GM21515 (cell line): ENCODE measurements around the gene FURIN.
A peak's percentile ranks its signal among the peaks of the same experiment; 100 is the strongest.
"Not testable (repeated sequence)": the region's sequence is repeated elsewhere in the genome, so short reads cannot be mapped to it uniquely, and the experiment has no call there.

Experiments
- ATAC-seq: cut with Tn5 transposase; IDR thresholded peaks from one replicate; pipeline ENCODE4 v1.9.1; 2021; ENCODE audit not compliant: unreplicated experiment

Gene FURIN

DNA sequence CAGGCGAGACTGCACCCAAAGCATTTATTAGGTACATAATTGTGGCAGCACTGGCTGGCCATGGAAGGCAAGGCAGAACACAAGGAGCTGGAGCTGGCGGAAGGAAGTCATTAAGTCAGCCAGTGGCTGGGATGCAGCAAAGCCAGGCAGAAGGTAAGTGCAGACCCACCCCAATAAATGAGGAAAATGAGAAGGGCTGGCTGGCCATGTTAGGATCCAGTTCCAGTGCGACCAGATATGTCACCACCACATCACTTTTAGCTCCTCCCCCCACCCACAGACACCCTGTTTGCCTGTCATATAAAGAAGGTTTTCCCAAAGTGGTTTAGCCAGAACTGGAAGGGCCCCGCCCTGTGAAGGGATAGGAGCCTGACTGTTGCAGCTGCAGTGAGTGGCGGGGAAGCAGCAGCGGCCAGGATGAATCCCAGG lies at the start of gene FURIN:
Gene FURIN (plus strand): TSS at position 328 of the 429 bp plus-strand sequence. CDS start 7,153 bp downstream, outside the sequence.
- ATAC-seq = no peak

DNA sequence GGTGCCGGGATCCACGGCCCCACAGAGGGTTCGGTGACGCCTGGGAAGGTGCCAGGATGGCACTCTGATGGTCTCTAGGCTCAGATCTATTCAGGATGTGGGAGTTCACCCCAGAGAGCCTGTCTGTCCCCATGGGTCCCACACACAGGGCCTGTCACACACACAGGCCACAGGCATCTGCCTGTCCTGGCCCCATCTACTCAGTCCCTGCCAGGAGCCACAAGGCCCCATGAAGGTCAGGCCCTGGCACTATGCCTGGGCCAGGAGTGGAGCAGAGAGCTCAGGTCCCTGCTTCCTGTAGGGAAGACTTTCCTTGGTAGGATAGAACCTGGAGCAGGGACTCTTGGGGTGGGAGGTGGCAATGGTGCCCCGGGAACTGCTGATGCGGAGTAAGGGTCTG lies 49.0 kb upstream of the FURIN start:
- ATAC-seq = no peak

DNA sequence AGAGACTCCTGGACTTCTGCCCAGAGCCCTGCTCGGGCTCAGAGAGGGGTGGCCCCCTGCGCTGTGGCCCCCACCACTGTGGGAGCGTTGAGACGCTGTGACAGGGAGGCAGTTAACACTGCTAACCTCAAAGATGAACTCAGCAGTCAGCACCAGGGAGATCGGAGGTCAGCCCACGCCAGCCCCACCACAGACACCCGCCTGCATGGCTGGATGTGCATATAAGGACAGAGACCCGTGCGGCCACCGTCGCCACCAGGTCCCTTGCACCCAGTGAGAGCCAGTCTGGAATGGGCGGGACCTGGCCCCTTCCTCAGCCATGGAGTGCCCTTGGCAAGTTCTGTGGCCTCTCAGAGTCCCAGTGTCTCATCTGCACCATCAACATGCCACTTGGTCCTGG lies 48.5 kb upstream of the FURIN start:
- no peak for ATAC-seq

DNA sequence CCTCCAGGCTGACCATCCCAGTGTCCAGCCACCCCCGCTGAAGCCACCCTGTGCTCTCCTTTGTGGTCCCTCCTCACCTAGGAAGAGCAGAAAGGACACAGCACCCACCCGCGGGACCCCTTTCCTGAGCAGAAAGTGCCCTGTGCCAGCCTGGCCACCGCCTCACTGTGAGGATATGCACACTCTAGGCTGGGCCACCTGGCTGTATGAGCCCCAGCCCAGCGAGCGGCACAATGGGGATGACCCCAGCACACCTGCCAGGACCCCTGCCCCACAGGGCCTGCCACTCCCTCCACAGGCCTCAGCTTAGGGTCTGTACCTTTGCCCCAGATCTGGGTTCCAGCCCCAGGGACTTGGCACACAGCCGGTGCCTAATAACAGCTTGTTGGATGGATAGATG lies 47.9 kb upstream of the FURIN start:
- ATAC-seq = no peak

DNA sequence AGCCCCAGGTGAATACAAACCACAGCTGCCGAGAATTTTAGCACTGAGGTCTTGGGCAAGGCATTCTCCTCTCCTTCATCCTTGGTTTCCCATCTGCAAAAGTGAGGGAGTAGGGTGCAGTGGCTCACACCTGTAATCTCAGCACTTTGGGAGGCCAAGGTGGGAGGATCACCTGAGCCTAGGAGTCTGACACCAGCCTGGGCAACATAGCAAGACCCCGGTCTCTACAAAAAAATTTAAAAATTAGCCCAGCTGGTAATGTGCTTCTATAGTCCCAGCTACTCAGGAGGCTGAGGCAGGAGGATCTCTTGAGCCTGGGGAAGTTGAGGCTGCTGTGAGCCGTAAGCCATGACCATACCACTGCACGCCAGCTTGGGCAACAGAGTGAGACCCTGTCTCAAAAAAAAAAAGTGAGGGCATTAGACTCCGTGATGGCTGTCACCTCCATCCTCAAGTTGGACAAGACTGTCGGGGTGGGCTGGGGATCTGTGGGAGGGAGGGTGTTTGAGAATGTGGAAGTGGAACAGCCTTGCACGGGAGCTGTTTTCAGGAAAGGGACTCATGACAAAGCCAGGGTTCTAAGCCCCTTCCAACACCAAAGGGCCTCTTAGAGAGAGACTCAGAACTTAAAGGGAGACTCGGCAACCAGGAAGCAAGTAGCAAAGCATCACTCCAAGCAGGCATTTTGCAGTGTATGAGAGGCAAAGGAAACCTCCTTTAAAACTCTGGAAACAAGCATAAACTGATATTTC lies 46.0 kb upstream of the FURIN start:
- ATAC-seq = no peak

DNA sequence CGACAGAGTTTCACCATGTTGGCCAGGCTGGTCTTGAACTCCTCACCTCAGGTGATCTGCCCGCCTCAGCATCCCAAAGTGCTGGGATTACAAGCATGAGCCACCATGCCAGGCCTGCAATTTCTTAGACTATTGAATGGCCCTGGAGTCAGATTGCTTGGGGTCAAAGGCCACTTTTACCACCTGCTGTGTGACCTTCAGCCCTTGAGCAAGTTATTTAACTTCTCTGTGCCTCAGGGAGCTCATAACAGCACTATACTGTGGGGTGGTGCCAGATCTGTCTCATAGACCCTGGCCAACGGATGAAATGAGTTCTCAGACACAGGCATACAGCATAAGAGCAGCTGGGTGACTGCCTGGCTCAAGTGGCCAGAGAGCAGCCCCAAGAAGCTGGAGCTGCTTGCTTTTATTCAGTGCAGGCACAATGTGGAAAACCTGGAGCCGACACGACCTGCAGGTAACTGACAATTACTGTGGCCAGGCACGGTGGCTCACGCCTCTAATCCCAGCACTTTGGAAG lies 44.9 kb upstream of the FURIN start:
- no peak for ATAC-seq

DNA sequence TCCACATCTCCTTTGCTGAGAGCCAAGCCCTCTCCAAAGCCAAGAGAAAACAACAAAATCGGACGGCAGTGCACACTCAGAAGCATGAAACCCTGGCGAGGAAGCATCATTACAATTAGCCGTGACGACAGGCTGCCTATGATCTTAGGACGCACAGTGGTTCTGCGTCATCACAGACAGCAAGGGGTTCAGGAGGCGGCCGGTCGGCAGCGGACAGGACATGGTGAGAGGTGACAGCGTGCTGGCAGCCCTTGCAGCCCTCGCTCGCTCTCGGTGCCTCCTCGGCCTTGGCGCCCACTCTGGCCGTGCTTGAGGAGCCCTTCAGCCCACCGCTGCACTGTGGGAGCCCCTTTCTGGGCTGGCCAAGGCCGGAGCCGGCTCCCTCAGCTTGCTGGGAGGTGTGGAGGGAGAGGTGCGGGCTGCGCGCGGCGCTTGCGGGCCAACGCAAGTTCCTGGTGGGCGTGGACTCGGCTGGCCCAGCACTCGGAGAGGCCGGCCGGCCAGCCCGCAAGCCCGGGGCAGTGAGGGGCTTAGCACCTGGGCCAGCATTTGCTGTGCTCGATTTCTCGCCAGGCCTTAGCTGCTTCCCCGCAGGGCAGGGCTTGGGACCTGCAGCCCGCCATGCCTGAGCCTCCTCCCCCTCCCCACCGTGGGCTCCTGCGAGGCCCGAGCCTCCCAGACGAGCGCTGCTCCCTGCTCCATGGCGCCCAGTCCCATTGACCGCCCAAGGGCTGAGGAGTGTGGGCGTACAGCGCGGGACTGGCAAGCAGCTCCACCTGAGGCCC lies 43.1 kb upstream of the FURIN start:
- ATAC-seq = not testable (repeated sequence)

DNA sequence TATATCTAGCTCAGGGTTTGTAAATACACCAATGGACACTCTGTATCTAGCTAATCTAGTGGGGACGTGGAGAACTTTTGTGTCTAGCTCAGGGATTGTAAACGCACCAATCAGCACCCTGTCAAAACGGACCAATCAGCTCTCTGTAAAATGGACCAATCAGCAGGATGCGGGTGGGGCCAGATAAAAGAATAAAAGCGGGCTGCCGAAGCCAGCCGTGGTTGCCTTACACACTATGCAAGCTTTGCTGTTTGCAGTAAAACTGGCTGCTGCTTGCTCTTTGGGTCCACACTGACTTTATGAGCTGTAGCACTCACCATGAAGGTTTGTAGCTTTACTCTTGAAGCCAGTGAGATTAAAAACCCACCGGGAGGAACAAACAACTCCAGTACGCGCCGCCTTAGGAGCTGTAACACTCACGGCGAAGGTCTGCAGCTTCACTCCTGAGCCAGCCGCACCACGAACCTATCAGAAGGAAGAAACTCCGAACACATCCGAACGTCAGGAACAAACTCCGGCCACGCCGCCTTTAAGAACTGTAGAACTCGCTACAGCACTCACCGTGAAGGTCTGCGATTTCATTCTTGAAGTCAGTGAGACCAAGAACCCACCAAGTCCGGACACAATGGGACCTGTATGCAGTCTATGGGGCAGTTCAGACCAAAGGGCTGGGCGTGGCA lies 42.0 kb upstream of the FURIN start:
- not testable (repeated sequence) for ATAC-seq

DNA sequence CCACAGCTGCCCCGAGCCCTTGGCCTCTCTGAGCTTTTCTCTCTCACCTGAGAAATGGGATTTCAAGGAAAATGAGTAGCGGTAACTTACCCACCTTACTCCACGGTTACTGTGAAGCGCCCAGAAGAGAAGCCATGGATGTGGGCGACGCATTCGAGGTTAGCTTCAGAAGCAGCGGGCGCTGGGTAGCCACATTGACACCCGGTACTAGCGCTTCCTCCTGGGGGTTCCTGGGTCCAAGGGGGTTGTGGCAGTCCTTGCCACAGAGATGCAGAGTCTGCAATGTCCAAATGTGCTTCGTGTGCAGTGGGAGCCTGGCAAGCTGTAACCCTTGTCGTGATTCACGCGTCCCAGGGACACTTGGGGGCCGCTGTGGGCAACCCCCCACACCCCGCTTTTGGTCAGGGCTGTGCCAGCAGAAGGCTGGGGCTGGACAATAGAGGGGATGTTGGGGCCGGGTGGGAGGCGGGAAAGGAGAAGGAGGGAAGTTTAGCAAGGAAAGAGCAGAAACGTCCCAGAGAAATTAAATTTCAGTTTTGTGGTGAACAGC lies 41.4 kb upstream of the FURIN start:
- no peak for ATAC-seq

DNA sequence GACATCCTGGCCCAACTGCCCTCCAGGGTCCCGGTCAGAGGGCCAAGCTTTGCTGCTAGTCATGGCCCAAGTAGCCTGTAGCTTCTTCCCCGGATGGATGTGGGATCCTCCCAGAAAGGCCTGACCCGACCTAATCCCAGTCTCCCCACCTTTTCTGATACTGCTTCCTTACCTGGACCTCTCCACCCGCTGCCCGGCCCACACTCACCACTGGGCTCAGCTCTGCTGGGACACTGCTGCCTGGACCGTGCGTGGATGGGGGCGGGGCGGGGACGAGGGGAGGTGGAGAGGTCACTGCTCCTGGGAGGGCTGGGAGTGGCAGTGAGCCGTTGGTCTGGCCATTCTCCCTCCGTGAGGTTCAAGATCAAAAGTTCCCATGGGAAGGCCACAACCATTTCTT lies 40.3 kb upstream of the FURIN start:
- no peak for ATAC-seq

DNA sequence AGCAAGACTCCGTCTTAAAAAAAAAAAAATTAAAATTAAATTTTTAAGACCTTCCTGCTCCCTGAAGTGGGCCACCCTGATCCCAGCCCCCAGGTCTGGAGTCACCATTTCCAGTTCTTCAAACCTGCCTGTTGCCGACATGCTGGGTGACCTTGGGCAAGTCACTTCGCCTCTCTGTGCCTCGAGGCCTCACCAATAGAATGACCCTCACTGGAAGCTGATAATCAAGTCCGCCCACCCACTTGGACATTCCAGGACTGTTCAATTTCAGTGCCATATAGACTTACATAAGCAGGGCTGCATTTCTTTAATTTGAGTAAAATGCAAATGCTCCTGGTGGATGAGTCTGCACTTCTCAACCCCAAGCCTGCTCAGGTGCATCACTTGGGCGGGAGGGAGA lies 39.3 kb upstream of the FURIN start:
- no peak for ATAC-seq

DNA sequence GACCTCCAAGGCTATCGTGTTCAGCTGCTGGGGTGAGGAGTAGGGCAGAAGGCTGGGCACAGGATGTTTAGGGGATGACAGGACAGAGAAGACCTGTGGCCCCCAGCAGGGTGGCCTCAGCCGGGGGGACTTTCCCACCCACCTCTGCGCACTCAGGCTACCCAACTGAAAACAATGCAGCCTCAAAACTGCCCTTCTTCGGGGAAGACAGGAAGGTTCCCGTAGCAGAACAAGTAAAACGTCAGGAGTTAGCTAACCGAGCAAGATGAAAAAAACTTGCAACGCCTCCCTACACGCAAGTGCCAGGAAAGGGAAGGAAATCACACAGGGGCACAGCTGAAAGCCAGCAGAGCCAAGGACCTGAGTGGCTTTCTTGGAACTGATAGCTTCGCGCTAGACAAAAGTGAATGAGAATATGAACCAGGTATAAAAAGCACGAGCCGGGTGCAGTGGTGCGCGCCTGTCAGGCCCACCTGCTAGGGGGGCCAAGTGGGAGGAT lies 38.4 kb upstream of the FURIN start:
- no peak for ATAC-seq

DNA sequence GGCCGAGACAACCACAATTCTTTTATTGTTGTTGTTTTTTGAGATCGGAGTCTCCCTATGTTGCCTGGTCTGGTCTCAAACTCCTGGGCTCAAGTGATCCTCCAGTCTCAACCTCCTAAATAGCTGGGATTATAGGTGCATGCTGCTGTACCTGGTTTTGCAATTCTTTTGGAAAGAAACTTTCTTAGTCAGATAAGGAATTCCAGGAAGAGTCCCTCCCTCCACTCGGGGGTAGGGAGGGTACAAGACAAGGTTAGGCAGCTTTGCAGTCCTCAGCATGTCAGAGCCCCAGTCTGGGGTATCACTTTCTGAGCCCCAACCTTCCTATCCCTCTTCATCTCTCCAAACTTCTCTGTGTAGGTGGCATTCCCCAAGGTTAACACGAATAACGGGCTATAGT lies 33.8 kb upstream of the FURIN start:
- no peak for ATAC-seq

DNA sequence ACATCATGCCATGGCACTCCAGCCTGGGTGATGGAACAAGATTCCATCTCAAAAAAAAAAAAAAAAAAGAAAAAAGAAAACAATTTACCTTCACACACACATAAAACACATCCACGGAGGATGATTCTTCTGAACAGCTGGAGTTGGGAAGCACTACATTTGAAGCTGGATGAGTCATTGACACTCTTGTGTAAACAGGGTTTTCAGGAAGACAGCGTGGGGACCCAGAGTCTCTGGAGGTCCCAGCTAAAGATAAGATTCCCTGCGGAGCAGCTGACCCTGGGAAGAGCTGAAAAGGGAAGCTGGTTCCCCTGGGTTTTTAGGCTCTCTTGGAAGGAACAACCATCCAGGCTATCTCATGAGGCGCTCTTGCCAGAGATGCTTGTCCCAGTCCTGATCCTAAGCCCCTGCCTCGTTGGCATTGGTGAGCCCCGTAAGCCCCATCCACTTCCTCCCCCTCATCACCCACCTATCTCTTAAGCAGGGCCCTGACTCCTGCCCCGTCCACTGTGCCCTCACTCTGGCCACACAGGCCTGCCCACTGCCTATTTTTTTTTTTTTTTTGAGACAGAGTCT lies 32.0 kb upstream of the FURIN start:
- no peak for ATAC-seq

DNA sequence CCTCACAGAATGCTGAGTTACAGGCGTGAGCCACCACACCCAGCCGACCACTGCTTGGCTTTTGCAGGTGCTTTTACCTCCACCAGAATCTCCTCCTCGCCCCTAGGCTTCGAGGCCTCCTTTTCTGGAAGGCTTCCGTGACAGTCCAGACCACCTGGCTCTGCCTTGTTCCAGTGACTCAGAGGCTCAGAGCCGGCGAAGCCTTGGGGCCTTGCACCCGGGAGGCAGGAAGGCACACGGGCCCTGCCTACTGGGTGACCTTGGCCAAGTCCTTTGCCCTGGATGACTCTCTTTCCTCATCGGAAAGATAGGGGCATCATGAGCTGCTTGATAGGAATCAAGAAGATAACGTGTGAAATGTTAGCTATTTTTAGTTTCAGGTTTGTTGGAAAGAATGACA lies 31.3 kb upstream of the FURIN start:
- no peak for ATAC-seq

DNA sequence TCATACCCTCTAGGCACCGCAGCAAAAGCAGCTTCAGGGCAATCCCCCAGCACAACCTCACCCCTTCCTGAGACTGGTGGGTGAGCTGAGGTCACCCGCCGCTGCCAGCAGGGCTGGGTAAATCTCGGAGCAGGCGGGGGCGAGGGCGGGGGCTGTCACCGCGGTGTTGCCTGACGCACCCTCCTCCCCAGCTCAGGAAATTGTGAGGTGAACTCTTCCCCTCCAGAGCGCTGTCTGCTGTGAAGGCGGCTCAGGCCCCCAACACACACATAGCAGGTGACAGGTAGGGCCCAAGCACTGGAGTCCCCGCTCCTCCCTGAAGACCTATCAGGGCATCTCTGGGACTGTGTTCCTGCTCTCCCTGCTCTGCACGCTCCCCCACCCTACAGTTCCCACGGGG lies 30.2 kb upstream of the FURIN start:
- ATAC-seq = no peak

DNA sequence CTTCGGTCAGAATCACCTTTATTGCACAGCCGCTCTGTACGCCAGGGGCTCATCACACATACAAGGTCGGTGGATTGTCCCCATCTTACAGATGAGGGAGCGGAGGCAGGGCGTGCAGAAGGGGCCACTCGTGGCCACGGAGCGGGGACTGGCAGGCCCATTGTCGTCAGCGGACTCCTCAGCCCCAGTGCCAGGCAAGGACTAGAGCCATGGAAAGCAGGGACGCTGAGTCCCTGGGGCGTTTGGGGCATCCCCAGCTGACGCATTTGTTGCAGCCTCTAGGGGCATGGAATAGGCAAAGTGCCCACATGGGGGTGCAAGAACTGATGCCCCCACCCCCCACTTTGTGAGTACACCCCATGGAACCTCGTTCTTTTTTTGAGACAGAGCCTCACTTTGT lies 29.8 kb upstream of the FURIN start:
- ATAC-seq = no peak

DNA sequence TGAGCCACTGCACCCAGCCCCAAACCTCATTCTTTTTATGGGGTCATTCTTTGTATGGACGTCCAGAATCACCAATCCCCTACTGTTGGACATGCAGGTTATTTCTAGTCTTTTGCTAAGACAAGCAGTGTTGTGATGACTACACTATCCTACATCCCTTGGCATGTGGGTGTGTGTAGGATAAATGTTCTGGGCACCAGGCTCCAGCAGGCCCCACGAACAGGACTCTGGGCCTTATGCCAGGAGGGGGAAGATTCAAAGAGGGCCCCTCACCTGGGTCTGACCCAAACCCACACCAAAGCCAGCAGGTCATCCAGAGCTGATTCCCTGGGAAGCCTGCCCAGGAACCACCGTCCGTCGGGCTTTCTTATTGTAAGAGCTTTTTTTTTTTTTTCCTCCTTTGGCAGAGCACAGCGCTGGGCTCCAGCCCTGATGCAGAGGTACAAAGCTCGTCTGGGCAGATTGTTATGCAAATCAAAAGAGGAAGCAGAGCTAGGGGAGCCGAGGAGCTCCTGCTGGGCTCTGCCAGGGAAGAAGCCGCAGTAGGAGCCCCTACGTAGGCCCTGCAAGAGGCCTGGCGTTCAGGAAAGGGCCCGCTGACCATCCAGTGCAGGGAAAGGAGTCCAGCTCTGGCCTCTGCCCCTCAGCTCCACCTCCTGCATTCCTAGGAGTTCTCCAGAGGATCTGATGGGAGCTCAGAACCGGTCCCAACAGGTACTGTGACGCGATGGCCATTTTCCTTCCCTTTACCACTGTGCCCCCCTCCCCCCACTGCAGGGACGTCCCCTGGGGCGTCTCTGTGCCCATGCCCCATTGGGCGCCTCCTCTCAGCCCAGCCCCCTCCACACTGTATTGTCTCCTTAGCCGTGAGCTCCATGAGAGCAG lies 29.0 kb upstream of the FURIN start:
- peak; percentile 84 for ATAC-seq

DNA sequence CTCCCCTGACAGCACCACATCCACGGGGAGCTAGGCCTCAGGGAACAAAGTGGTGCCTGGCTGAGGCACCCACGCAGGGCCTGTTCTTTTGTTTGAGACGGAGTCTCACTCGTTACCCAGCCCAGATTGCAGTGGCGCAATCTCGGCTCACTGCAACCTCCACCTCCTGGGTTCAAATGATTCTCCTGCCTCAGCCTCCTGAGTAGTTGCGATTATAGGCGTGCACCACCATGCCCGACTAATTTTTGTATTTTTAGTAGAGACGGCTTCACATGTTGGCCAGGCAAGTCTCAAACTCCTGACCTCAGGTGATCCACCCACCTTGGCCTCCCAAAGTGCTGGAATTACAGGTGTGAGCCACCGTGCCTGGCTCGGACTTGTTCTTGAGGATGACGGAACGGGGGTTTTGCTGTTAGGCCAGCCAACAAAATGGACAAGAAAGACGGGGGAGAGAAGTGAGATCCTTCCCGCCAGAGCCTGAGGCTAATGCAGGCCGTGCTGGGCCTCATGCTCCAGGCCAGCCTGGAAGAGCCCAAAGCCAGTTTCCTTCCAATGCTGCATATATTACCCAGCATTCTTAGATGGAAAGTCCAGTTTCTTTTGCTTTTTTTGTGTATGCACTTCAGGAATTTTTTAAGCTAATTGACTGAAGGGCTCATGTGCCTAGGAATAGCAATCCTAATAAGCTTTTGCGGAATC lies 28.1 kb upstream of the FURIN start:
- no peak for ATAC-seq
